NCI-H524 (cell line): ENCODE data around the gene SH2D3A.
"Not testable (repeated sequence)": the region's sequence is repeated elsewhere in the genome, so short reads cannot be mapped to it uniquely, and the experiment has no call there.

Experiments used
- DNase-seq, 2 experiments: peaks; one replicate each; lab custom pipeline; 2025; lab: John Stamatoyannopoulos, UW

Gene SH2D3A

GRCh38 chr19:6721773-6722172 is 45.5 kb downstream of the SH2D3A start:
- DNase-seq = no peak

GRCh38 chr19:6721138-6721474 is 46.1 kb downstream of the SH2D3A start:
- no peak for DNase-seq

GRCh38 chr19:6720369-6721137 is 46.7 kb downstream of the SH2D3A start, which contains the start of gene C3:
C3 (minus strand) TSS chr19:6720650; CDS start chr19:6720589, 61 bp downstream.
- no peak for DNase-seq

GRCh38 chr19:6719992-6720368 is 47.3 kb downstream of the SH2D3A start:
- DNase-seq = no peak

- no peak for DNase-seq
Measured at GRCh38 chr19:6719540-6719861, 47.7 kb downstream of the SH2D3A start.

GRCh38 chr19:6718741-6719539 is 48.3 kb downstream of the SH2D3A start:
- no peak for DNase-seq

- no peak for DNase-seq
Measured at GRCh38 chr19:6718111-6718740, 49.0 kb downstream of the SH2D3A start.

GRCh38 chr19:6717441-6717971 is 49.7 kb downstream of the SH2D3A start:
- DNase-seq = no peak

GRCh38 chr19:6717036-6717435 is 50.2 kb downstream of the SH2D3A start:
- no peak for DNase-seq

GRCh38 chr19:6716610-6716970 is 50.6 kb downstream of the SH2D3A start:
- no peak for DNase-seq

GRCh38 chr19:6714749-6715555 is 52.3 kb downstream of the SH2D3A start:
- DNase-seq = no peak

- no peak for DNase-seq
Measured at GRCh38 chr19:6713773-6714692, 53.2 kb downstream of the SH2D3A start.

GRCh38 chr19:6712692-6713670 is 54.3 kb downstream of the SH2D3A start:
- DNase-seq = no peak

GRCh38 chr19:6712231-6712630 is 55.0 kb downstream of the SH2D3A start:
- DNase-seq = no peak

GRCh38 chr19:6711605-6712004 is 55.6 kb downstream of the SH2D3A start:
- DNase-seq = no peak

- DNase-seq = no peak
Measured at GRCh38 chr19:6711078-6711361, 56.2 kb downstream of the SH2D3A start.

GRCh38 chr19:6710273-6711077 is 56.8 kb downstream of the SH2D3A start:
- DNase-seq = no peak

GRCh38 chr19:6709549-6709948 is 57.7 kb downstream of the SH2D3A start:
- DNase-seq = no peak

- not testable (repeated sequence) for DNase-seq
Measured at GRCh38 chr19:6708913-6709312, 58.3 kb downstream of the SH2D3A start.
